GM12874 (cell line): ENCODE measurements around the gene AKT1S1.

Experiments used
- CTCF ChIP-seq: IDR thresholded peaks from 2 replicates; pipeline ENCODE4 v1.5.1; 2011; ENCODE audit warnings: low read depth, mild to moderate bottlenecking, control low read depth, low read length, moderate library complexity; ENCODE audit not compliant: insufficient read depth

Gene AKT1S1

GRCh38 chr19:49843265-49843664, 33.9 kb downstream of the AKT1S1 start:
- TF ChIP-seq CTCF: no peak

GRCh38 chr19:49840736-49841249, 36.4 kb downstream of the AKT1S1 start:
- no peak for TF ChIP-seq CTCF

GRCh38 chr19:49840321-49840720, 36.8 kb downstream of the AKT1S1 start:
- no peak for TF ChIP-seq CTCF

- TF ChIP-seq CTCF: no peak
Measured at GRCh38 chr19:49839713-49840112, 37.4 kb downstream of the AKT1S1 start.

- TF ChIP-seq CTCF: no peak
Measured at GRCh38 chr19:49838885-49839588, 38.1 kb downstream of the AKT1S1 start.

- TF ChIP-seq CTCF: no peak
Measured at GRCh38 chr19:49837425-49837824, 39.7 kb downstream of the AKT1S1 start.

- TF ChIP-seq CTCF: no peak
Measured at GRCh38 chr19:49837009-49837310, 40.2 kb downstream of the AKT1S1 start.
